AG09319 (cell line): Measurements from ENCODE around the gene SLC13A5.

Experiments used
- DNase-seq: peaks from one replicate; pipeline ENCODE4 v3.0.0-alpha.2; 2010; ENCODE audit warnings: low read depth; ENCODE audit errors: extremely low read depth
- CTCF ChIP-seq: IDR thresholded peaks from 2 replicates; pipeline ENCODE4 v1.5.1; 2011; ENCODE audit warnings: low read depth, mild to moderate bottlenecking, inconsistent platforms, low read length, moderate library complexity

Gene SLC13A5

GRCh38 chr17:6639586-6640535 is 73.3 kb downstream of the SLC13A5 start:
- DNase-seq, result peak; percentile 3
- no peak for TF ChIP-seq CTCF

DNA sequence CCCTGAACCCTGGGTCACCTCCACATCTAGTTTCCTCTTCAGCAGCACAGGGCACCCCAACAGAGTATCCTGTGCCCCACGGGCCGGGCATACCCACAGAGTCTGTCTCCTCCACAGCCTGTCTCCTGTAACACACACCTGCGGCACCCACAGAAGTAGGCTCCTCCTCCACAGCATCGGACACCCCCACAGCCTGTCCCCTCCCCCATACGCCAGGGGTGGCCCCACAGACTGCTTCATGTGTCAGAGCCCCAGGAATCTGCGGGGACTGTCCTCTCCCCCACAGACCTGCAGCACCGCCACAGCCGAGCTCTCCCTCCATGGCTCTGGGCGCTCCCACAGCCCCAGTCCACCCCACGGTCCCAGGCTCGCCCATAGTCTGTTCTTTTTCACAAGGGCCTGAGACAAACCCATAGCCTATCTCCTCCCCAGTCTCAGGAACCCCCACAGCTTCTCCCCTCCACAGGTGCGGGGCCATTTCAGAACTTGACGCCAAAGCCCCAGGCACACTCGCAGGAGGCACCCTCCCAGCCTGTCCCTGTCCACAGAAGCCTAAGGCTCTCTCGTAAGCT is 74.1 kb downstream of the SLC13A5 start:
- DNase-seq, result no peak

GRCh38 chr17:6638046-6638908 is 74.9 kb downstream of the SLC13A5 start:
- no peak for TF ChIP-seq CTCF
- no peak for DNase-seq

More for the DNA sequence above, 74.1 kb downstream of the SLC13A5 start:
- TF ChIP-seq CTCF, result no peak

- no peak for TF ChIP-seq CTCF
- no peak for DNase-seq
These were observed 75.7 kb downstream of the SLC13A5 start for GRCh38 chr17:6637458-6637840.

DNA sequence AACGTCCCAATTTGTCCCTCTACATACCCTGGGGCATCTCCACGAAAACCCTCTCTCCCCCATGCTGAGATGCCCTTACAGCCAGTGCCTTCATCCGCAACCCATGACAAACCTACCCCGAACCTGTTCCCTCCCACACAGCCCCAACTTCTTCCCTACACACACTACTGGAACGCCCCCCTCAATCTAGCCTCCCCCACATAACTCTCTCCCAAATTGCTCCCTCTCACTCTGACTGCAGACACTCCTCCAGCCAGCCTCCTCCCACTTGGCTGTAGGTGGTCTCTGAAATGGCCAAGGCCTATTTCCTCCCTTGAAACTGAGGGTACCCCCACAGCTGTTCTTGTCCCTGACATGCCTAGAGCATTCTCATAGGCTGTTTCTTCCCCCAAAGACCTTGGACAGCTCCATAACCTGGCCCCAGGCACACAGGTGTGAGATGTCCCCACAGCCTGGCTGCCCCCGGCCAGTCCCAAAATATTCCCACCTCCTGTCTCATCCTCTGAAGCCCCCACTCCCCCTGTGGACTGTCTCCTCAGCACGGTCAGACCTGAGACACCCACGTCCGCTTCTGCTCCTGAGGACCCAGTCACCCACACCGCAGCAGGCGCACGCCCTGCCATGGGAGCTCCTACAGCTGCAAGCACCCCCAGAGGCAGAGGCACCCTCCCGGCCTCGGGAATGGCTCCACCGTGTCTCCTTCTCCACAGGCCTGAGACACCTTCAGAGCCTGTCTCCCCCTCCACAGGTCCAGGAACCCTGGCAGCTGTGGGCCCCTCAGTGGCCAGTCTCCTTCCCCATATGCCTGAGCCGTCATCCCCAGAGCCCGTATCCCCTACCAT is 76.3 kb downstream of the SLC13A5 start:
- DNase-seq, result no peak
- no peak for TF ChIP-seq CTCF

DNA sequence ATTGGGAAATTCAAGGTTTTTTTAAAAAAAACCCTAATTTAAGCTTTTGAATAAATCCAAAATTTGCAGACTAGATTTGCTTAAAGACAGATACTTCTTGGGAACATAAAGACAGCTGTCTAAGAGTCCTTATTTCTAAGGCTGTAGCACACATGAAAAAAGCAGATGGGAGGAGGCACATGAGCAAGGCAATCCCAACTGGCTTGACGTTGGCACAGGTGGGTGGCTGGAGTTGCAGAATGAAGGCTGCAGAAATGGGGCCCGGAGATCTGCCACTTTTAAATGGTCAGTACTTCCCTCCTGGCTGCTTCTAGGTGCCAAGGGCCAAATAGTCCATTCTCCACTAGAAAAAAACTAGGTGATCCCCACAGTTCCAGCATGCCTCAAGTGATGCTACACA is 77.1 kb downstream of the SLC13A5 start:
- DNase-seq, result no peak
- TF ChIP-seq CTCF, result no peak
